ENCODE results near the gene DENND1A. TPM values are rescaled to one million over a fixed set of nuclear protein-coding genes. Genes with fewer than 3 reads are reported as not detected.

DENND1A gene
- total and polyA plus RNA-seq, 2 of the 13 experiments (the other 11 are each of a cell fraction or from before 2014, with no cell fraction given), result 14.8 to 30.1 TPM

GRCh38 chr9:123341816-123342215 is 588.1 kb downstream of the DENND1A start:
- POLR2A ChIA-PET, result no interaction called here
- H3K9me3 ChIP-seq (ENCODE audit: low read length), result no peaks in the 10 kb centered on the region
- BruUV-seq (replicated peaks), result no TSS peak
- H3K4me1 ChIP-seq (ENCODE audit: insufficient read depth, low read length), result peaks cover 51% of the 10 kb centered on the region
- no peak overlapping the region for H2AFZ ChIP-seq (ENCODE audit: low read length)
- 10% methylated on average over 6 of the region's 6 CpGs for WGBS (ENCODE audit: low lambda C conversion rate)
- TF ChIP-seq ZNF737 (CRISPR knock-in tag; IDR thresholded peaks at IDR 0.05; ENCODE audit: borderline replicate concordance) (no peak), HBP1 (CRISPR knock-in tag; IDR thresholded peaks at IDR 0.05; ENCODE audit: low read depth) (no peak), TAF15 (IDR thresholded peaks at IDR 0.05; ENCODE audit: low read depth, low read length, poor library complexity, severe bottlenecking) (no peak), KLF6 (CRISPR knock-in tag; IDR thresholded peaks at IDR 0.05) (no peak), ZNF496 (CRISPR knock-in tag; IDR thresholded peaks at IDR 0.05; ENCODE audit: insufficient replicate concordance) (no peak), ZNF24 (IDR thresholded peaks at IDR 0.05) (no peak), ZNF782 (CRISPR knock-in tag; IDR thresholded peaks at IDR 0.05; ENCODE audit: borderline replicate concordance) (no peak), KLF9 (CRISPR knock-in tag; IDR thresholded peaks at IDR 0.05; ENCODE audit: low read depth) (no peak), PHF8 (CRISPR knock-in tag; IDR thresholded peaks at IDR 0.05) (no peak), ZNF10 (CRISPR knock-in tag; IDR thresholded peaks at IDR 0.05; ENCODE audit: borderline replicate concordance, low read depth) (no peak), SRY (CRISPR knock-in tag; IDR thresholded peaks at IDR 0.05) (no peak), FOSL2 (CRISPR knock-in tag; IDR thresholded peaks at IDR 0.05) (no peak)
- ATAC-seq, result no peak
- peaks cover 2 to 48% of the 10 kb centered on the region in 2 experiments; a peak in 3 of 5 replicates for H3K27me3 ChIP-seq (ENCODE audit: control insufficient read depth in 1 of 2, insufficient read depth in 2 of 2, low read length in 2 of 2)
- CTCF ChIA-PET (ENCODE audit: low intra/inter-chr PET ratio, low total read pairs), result no interaction called here
- no peaks in the 10 kb centered on the region for H4K20me1 ChIP-seq (ENCODE audit: insufficient read depth, low read length)
- no peaks in the 10 kb centered on the region for H3K79me2 ChIP-seq (ENCODE audit: insufficient read depth, low read length)
- no peak overlapping the region for H3K4me3 ChIP-seq (replicated peaks in 1 of 3; ENCODE audit: insufficient read depth in 1 of 3, low read depth in 2 of 3, low read length in 3 of 3)
- H3K27ac ChIP-seq (ENCODE audit: extremely low read length, insufficient read depth, low read length), result no peak overlapping the region
- no peak for FAIRE-seq
- in situ Hi-C loops (cut with HindIII; ENCODE audit: extremely low pct_ligation_motif_present, low pct_unique_long_range_greater_than_20kb) (no loop called here), intact Hi-C loops (cut with micrococcal nuclease; ENCODE audit: unreplicated experiment) (no loop called here)
- no peak overlapping the region for H3K9ac ChIP-seq (ENCODE audit: insufficient read depth, low read depth, low read length)
- no peak for DNase-seq (ENCODE audit: low spot score)
- H3K36me3 ChIP-seq (replicated peaks in 1 of 2; ENCODE audit: control insufficient read depth in 1 of 2, insufficient read depth in 2 of 2, low read length in 2 of 2), result no peaks in the 10 kb centered on the region
- H3K4me2 ChIP-seq (ENCODE audit: low read depth, low read length), result 0 out of 2 replicates have a peak overlapping the region, but pooled peaks have one; percentile 23
